ENCODE results near the gene SLC30A2. TPM values are rescaled to one million over a fixed set of nuclear protein-coding genes. Genes with fewer than 3 reads are reported as not detected.
A peak's percentile ranks its signal among the peaks of the same experiment; 100 is the strongest.

SLC30A2 gene
- total RNA-seq, 1 donor from 2014 or later, result not detected

GRCh38 chr1:25997828-25998761, 47.8 kb downstream of the SLC30A2 start, which contains the start of gene PAFAH2:
PAFAH2 (minus strand) TSS chr1:25998063; CDS start chr1:25990816, 7,247 bp downstream.
- Mint-ChIP-seq H3K9me3 (no peaks in the 10 kb centered on the region), H3K4me1 (peaks cover 22% of the 10 kb centered on the region)

GRCh38 chr1:25996966-25997827, 48.7 kb downstream of the SLC30A2 start:
- no peaks in the 10 kb centered on the region for H3K36me3 Mint-ChIP-seq (ENCODE audit: low read depth)
- H3K9me3 Mint-ChIP-seq, result no peaks in the 10 kb centered on the region
- peaks cover 2% of the 10 kb centered on the region for H3K27me3 Mint-ChIP-seq
- peaks cover 28% of the 10 kb centered on the region for H3K4me1 Mint-ChIP-seq
- intact Hi-C loops (cut with micrococcal nuclease), result no loop called here
- peak; percentile 74 for DNase-seq
- H3K27ac Mint-ChIP-seq, result peak overlapping the region; percentile 96
- H3K4me3 Mint-ChIP-seq, result peak overlapping the region; percentile 92

More at GRCh38 chr1:25997828-25998761, 47.8 kb downstream of the SLC30A2 start, which contains the start of gene PAFAH2:
- H3K27ac Mint-ChIP-seq, result peak within 1 kb of the TSS; percentile 96
- peak; percentile 99 for DNase-seq
- intact Hi-C loops (cut with micrococcal nuclease), result loop anchor here (1.0 to 2.0 kb wide), 6 partner anchors 27 to 179 kb away; partner anchors contain the start of genes MTFR1L and PDIK1L
- H3K4me3 Mint-ChIP-seq, result peak within 1 kb of the TSS; percentile 92
- peaks cover 2% of the 10 kb centered on the region for H3K27me3 Mint-ChIP-seq
- no peaks in the 10 kb centered on the region for H3K36me3 Mint-ChIP-seq (ENCODE audit: low read depth)

GRCh38 chr1:25994402-25995150, 51.3 kb downstream of the SLC30A2 start:
- Mint-ChIP-seq H3K36me3 (ENCODE audit: low read depth) (no peaks in the 10 kb centered on the region), H3K27ac (no peak overlapping the region), H3K4me1 (peaks cover 40% of the 10 kb centered on the region), H3K4me3 (no peak overlapping the region), H3K27me3 (peaks cover 2% of the 10 kb centered on the region), H3K9me3 (no peaks in the 10 kb centered on the region)
- intact Hi-C loops (cut with micrococcal nuclease), result no loop called here
- DNase-seq, result no peak

GRCh38 chr1:25993197-25993951, 52.5 kb downstream of the SLC30A2 start:
- Mint-ChIP-seq H3K9me3 (no peaks in the 10 kb centered on the region), H3K27me3 (peaks cover 2% of the 10 kb centered on the region), H3K4me3 (no peak overlapping the region), H3K4me1 (peaks cover 44% of the 10 kb centered on the region), H3K36me3 (ENCODE audit: low read depth) (peaks cover under 1% of the 10 kb centered on the region), H3K27ac (no peak overlapping the region)
- DNase-seq, result no peak
- intact Hi-C loops (cut with micrococcal nuclease), result no loop called here

GRCh38 chr1:25992689-25993171, 53.2 kb downstream of the SLC30A2 start:
- Mint-ChIP-seq H3K27me3 (no peaks in the 10 kb centered on the region), H3K4me1 (peaks cover 40% of the 10 kb centered on the region), H3K36me3 (ENCODE audit: low read depth) (peaks cover 4% of the 10 kb centered on the region), H3K4me3 (no peak overlapping the region), H3K27ac (no peak overlapping the region), H3K9me3 (no peaks in the 10 kb centered on the region)
- intact Hi-C loops (cut with micrococcal nuclease), result no loop called here
- no peak for DNase-seq

GRCh38 chr1:25991937-25992688, 53.8 kb downstream of the SLC30A2 start:
- DNase-seq, result no peak
- intact Hi-C loops (cut with micrococcal nuclease), result no loop called here
- H3K4me1 Mint-ChIP-seq, result peaks cover 39% of the 10 kb centered on the region

GRCh38 chr1:25990702-25991395, 55.1 kb downstream of the SLC30A2 start:
- intact Hi-C loops (cut with micrococcal nuclease), result no loop called here
- Mint-ChIP-seq H3K9me3 (no peaks in the 10 kb centered on the region), H3K27ac (peak overlapping the region; percentile 80), H3K36me3 (ENCODE audit: low read depth) (peaks cover 12% of the 10 kb centered on the region), H3K27me3 (no peaks in the 10 kb centered on the region), H3K4me3 (peak overlapping the region; percentile 78), H3K4me1 (peaks cover 37% of the 10 kb centered on the region)
- peak; percentile 82 for DNase-seq

More at GRCh38 chr1:25991937-25992688, 53.8 kb downstream of the SLC30A2 start:
- Mint-ChIP-seq H3K4me3 (no peak overlapping the region), H3K36me3 (ENCODE audit: low read depth) (peaks cover 8% of the 10 kb centered on the region), H3K9me3 (no peaks in the 10 kb centered on the region), H3K27ac (no peak overlapping the region), H3K27me3 (no peaks in the 10 kb centered on the region)

GRCh38 chr1:25990251-25990650, 55.7 kb downstream of the SLC30A2 start:
- H3K9me3 Mint-ChIP-seq, result no peaks in the 10 kb centered on the region

GRCh38 chr1:25989440-25990234, 56.3 kb downstream of the SLC30A2 start:
- H3K27ac Mint-ChIP-seq, result peak overlapping the region; percentile 80
- peak overlapping the region; percentile 78 for H3K4me3 Mint-ChIP-seq
- H3K9me3 Mint-ChIP-seq, result no peaks in the 10 kb centered on the region
- H3K36me3 Mint-ChIP-seq (ENCODE audit: low read depth), result peaks cover 17% of the 10 kb centered on the region
- no peaks in the 10 kb centered on the region for H3K27me3 Mint-ChIP-seq
- no peak for DNase-seq
- H3K4me1 Mint-ChIP-seq, result peaks cover 41% of the 10 kb centered on the region
- intact Hi-C loops (cut with micrococcal nuclease), result no loop called here

More at GRCh38 chr1:25990251-25990650, 55.7 kb downstream of the SLC30A2 start:
- Mint-ChIP-seq H3K4me3 (peak overlapping the region; percentile 78), H3K27ac (peak overlapping the region; percentile 80), H3K27me3 (no peaks in the 10 kb centered on the region), H3K36me3 (ENCODE audit: low read depth) (peaks cover 17% of the 10 kb centered on the region), H3K4me1 (peaks cover 41% of the 10 kb centered on the region)
- intact Hi-C loops (cut with micrococcal nuclease), result no loop called here
- no peak for DNase-seq

- H3K36me3 Mint-ChIP-seq (ENCODE audit: low read depth), result peaks cover 31% of the 10 kb centered on the region
- H3K27ac Mint-ChIP-seq, result no peak overlapping the region
- peaks cover 35% of the 10 kb centered on the region for H3K4me1 Mint-ChIP-seq
- intact Hi-C loops (cut with micrococcal nuclease), result no loop called here
- no peak overlapping the region for H3K4me3 Mint-ChIP-seq
- H3K9me3 Mint-ChIP-seq, result no peaks in the 10 kb centered on the region
- H3K27me3 Mint-ChIP-seq, result no peaks in the 10 kb centered on the region
- DNase-seq, result no peak
Measured at GRCh38 chr1:25987951-25988350, 58.0 kb downstream of the SLC30A2 start.

All from activated CD4-positive, alpha-beta T cell treated with anti-CD3 and anti-CD28 coated beads, Interleukin-2, amount 10 ng/mL, durations not matched to agents 24 days and 14 days (primary cell).